Brain pericyte (primary cell): Measurements from ENCODE around the gene RACK1.

Source experiments
- DNase-seq: peaks from one replicate; pipeline ENCODE4 v3.0.0-alpha.2; 2012; ENCODE audit warnings: low read depth, low spot score

The RACK1 gene

GRCh38 chr5:181259974-181260719 lies 16.4 kb upstream of the RACK1 start:
- DNase-seq = no peak

- no peak for DNase-seq
These were observed 15.6 kb upstream of the RACK1 start for GRCh38 chr5:181259283-181259682.

GRCh38 chr5:181258576-181258975 lies 14.9 kb upstream of the RACK1 start:
- DNase-seq = no peak

- DNase-seq = no peak
These were observed 12.3 kb upstream of the RACK1 start for GRCh38 chr5:181255836-181256578.

GRCh38 chr5:181255276-181255675 lies 11.6 kb upstream of the RACK1 start:
- DNase-seq = no peak

- DNase-seq = no peak
These were observed 4.6 kb upstream of the RACK1 start for GRCh38 chr5:181248277-181248676.

GRCh38 chr5:181246276-181247049 lies 2.8 kb upstream of the RACK1 start:
- DNase-seq = no peak

- DNase-seq = no peak
These were observed 1.9 kb upstream of the RACK1 start for GRCh38 chr5:181245427-181246275.

GRCh38 chr5:181243018-181243563 lies 615 bp downstream of the RACK1 start:
- no peak for DNase-seq

- DNase-seq = no peak
These were observed 1.7 kb downstream of the RACK1 start for GRCh38 chr5:181242031-181242451.

- DNase-seq = no peak
These were observed 2.2 kb downstream of the RACK1 start for GRCh38 chr5:181241393-181241975.

- DNase-seq = no peak
These were observed 4.5 kb downstream of the RACK1 start for GRCh38 chr5:181239062-181239663.

GRCh38 chr5:181237729-181238385 lies 5.8 kb downstream of the RACK1 start:
- no peak for DNase-seq

- no peak for DNase-seq
These were observed 6.6 kb downstream of the RACK1 start for GRCh38 chr5:181236954-181237641.

- no peak for DNase-seq
These were observed 7.2 kb downstream of the RACK1 start for GRCh38 chr5:181236471-181236870.

GRCh38 chr5:181235689-181236366 lies 7.9 kb downstream of the RACK1 start:
- no peak for DNase-seq

- DNase-seq = no peak
These were observed 8.4 kb downstream of the RACK1 start for GRCh38 chr5:181235323-181235688.

- DNase-seq = no peak
These were observed 9.0 kb downstream of the RACK1 start for GRCh38 chr5:181234455-181235306.
